Putamen (tissue), 1 donor: ENCODE data around the gene MVD.

Experiments used
- DNase-seq: peaks from one replicate; pipeline ENCODE4 v3.0.0-alpha.2; 2016; ENCODE audit warnings: low spot score

The MVD gene

DNA sequence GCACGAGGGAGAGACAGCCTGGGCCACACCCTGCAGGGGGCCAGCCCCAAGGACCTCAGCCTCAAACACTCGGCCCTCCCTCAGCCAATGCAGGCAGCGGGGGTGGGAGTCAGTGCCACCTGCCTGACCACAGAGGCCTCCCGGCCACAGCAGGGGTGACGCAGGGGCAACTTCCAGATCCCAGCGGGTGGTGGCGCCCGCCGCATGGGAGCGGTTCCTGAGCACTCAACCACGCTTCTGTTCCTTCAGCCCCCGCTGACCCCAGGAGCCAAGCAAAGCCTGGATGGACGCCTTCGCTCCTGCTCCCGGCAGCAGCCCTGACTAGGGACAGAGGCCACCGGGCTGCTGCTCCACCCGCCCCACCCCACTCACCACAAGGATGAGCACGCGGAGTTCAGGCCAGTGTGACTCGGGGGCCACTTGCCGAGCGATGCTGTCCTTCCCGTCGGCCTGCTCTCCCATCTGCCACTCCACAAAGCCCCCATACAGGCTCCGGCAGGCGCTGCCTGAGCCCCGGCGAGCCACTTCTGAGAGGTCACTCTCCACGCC is 7.1 kb downstream of the MVD start:
- DNase-seq, result no peak

DNA sequence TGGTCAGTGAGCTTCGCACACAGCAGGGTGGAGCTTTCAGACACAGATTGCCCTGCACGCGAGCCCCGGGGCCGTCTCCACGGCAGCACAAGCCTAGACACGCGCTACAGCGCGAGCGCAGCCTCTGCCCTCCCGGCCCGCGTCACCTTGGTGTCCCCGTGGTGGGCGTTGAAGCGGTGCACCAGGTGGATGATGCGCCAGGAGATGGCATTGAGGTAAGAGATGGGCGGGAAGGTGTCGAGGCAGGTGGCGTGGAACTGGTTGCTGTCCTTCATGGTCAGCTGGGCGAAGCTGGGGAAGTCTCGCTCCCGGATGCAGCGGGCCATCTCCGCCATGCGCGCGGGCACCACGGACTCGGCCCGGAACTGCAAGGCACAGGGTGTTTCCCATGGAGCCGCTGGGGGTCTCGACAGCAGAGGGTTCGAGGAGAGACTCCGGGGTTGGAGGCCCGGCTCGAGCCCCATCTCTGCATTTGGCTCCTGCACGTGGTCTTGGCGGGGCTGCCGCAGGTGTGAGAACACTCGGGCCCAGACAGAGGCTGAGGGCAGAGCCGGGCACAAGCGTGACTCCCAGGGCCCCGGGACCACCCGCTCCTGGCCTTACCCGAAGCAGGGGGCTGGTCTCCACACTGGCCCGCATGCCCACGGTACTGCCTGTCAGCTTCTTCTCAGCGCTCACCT is 7.7 kb downstream of the MVD start:
- DNase-seq, result no peak

DNA sequence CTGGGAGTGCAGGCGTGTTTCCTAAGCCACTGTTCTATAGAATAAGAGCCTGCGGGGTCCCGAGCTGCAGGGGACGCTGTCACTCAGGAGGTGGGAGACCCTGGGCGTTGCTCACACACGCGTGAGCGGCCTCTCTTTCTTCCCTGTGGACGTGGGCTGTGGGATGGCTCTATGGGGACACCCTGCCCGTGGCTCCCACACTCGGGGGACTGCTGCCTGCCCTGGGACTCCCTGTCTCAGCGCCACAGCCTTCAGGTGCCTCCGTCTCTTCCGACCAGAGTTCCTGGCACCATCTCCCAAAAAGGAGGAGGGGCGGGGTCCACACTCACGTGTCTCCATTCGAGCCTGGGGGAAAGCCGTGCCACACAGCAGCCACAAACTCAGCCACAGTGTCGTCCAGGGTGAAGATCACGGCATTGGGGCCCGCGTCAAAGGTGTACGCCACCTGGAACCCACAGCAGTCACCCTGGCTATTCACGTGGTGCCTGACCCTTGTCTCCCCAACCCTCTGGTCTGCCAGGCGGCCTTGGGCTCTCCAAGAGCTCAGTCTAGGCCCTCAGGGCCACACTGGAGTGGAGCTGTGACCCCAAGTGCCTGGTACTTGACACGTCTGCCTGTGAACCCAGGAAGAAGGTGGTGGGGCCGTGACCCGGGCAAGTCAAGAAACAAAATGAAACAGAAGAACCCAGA is 8.4 kb downstream of the MVD start:
- no peak for DNase-seq

DNA sequence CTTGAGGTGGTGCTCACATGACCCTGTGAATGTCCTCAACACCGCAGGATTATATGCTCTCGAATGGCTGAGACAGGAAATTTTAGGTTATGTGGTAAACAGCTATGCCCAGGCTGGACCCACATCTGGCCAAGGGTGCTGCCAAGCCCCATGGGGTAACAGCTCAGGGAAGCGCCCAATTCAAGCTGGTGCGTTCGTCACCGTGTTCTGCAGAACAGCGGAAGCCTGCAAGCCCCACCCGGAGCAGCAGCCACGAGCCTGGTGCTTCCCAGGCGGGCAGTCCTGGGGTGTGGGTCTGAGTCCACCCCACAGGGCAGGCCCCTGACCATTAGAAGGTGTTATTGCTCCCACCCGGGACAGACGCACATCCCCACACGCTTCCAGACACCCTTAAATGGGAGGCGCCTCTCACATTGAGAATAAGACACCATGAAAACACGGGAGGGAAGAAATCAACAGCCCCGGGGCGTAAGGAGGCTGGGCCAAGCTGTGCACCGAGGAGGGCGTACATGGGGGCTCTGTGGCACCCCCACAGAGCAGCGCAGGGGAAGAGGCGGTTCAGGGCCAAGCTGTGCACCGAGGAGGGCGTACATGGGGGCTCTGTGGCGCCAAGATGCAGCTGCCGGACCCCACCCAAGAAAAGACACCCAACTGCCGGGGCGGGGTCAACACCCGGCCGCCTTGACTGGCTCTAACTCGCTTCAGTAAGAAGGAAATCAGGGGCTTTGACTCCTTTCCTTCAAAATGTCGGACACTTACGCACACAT is 9.1 kb downstream of the MVD start:
- no peak for DNase-seq

DNA sequence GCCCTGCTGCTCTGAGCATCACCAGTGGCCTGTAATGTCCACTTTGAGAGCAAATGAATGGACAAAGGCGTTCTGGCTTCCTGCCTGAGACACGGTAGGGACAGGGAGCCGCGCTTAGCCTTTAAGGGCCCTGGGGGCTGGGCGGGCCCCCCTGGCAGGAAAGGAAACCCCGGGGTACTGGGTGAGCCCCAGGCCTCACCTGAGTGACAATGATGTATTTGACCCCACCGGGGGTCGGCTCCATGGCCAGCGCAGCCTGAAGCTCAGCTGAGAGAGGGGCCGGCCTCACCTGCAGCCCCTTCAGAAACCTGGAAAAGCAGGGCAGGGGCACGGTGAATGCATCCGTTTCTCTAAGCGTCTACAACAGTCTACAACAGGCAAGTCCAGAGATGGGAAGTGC is 9.8 kb downstream of the MVD start:
- no peak for DNase-seq

DNA sequence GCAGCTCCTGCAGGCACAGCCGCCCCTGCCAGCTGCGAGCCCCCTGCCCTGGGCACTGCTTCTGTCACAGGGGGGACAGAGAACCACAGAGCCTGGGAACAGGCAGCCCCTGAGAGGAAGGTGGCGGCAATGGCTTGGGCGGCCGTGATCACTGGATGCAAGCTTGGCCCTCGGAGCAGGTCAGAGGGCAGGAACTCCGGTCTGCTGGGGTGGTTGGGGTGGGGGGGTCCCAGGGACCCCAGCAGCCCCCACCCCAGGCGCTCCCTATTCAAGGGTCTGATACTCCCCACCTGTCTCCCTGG is 10.2 kb downstream of the MVD start:
- no peak for DNase-seq

DNA sequence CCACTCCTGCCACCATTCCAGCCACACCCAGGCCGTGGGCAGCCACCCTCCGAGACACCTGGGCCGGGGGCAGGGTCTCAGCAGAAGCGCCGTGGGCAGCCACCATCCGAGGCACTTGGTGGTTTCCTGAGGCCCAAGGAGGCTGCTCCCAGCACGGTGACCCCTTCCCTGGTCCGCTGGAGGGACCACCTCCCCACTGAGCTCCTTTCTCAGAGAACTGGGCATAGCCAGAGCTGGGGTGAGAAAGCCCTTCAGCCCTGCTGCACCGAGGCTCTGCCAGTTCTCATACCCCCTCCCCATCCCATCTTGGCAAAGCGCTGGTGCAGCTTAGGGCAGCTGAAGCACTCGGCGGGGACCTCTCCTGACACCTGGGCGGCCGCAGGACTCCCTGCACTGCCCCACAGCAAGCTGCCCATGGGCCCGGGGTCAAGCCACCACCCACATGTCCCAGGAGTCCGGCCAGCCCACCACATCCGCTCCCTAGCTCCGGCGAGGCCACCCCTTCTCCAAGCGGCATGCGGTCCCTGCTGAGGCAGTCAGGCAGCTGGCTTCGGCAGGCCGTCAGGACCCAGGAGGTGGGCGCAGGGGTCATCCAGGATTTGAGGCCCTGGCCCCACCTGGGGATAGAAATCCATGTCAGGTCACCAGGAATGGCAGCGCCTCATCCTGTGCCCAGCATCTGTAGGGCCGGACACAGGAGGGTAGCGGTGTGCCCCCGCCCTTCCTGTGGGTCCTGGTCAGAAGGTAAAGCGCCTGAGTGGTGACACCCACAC is 10.7 kb downstream of the MVD start:
- no peak for DNase-seq

DNA sequence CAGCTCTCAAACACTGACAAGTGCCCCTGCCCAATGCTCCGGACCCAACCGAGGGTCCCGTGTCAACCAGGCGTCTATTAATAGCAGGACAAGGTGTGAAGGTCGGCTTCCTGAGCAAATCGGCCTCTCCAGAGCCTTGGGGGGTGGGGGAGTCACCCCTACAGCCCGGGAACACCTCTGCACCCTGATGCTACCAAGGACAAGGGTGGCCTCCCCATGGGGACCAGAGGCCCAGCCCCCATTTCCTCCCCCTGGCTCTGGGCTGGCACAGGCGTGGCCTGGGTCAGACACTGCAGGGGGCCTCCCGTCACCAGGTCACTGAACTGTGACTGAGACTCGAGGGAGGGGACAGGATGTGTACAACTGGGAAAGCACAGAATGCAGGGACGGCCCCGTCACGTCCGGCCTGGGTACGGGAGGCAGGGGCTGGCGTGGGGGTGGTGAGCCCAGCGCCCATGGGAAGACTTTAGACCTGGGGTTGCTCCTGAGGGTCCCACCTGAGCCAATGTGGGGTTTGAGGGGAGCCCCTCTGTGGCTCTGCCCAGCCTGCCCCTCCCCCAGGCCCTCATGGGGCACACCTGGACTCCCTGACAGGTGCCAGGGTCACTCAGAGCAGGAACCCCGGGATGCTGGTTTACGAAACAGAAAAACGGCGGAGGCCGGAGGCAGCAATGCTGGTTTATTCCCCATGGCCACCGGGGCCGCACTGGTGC is 11.5 kb downstream of the MVD start:
- DNase-seq, result no peak

DNA sequence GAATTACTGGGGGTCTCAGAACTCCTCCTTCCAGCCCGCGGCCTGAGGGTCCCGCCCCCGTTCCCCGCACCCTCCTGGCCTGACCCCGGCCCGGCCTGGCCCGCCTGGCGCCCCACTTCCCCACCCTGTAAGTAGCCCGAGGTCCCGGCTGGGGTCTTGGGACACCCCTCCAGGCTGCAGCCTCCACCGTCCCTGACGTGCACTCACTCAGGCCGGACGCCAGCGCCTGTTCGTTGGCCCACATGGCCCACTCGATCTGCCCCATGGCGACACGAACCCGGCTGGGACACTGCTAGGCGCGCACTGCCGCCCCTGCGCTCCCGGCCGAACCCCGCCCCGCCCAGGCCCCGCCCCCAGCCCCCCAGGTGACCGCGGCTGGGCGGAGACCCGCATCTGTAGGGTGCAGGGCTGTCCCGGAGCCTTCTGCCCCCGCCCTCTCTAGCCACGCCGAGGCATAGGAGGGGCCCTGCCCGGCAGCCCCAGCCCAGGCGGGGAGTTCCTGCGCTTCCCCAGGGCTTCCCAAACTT is 12.1 kb downstream of the MVD start, which contains the start of gene CYBA:
Gene CYBA (minus strand): TSS at position 305 of the 527 bp plus-strand sequence. CDS start 40 bp downstream, at position 265.
- peak; percentile 27 for DNase-seq

DNA sequence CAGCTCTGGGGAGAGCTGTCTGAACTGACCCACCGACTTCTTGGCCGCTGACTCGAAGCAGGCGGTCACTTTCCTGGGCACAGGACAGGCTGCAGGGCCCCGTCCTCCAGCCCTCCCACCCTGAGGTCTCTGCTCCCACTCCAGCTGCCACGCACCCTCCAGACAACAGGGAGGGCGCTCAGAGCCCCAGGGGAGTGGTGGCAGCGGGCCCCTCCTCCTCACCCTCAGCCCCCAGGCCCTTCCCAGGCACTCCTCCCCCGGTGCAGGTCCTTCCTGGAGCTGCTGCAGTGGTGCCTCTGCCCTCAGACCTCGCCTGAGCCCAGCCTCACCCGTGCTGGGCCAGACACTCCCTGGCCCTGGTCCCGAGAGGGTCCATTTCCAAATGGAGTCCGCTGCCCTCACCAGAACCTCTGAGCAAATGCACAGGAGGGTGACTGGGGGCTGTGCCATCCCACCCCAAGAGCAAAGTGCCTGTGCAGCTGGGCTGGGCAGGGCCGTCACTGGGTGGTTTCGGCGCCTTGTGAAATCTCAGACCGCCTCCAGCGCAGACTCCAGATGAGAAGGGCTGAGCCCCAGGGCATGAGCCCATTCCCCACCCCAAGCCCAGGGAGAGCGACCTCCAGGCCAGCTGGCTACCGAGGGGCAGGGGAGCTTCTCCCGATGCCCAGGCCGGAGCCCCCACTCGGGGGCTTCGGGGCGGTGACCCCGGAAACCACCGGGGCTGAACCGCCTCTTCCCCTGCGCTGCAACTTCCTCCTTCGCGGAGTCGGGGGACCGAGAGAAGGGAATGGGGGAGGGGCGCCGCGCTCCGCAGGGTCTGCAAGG is 12.8 kb downstream of the MVD start:
- no peak for DNase-seq

DNA sequence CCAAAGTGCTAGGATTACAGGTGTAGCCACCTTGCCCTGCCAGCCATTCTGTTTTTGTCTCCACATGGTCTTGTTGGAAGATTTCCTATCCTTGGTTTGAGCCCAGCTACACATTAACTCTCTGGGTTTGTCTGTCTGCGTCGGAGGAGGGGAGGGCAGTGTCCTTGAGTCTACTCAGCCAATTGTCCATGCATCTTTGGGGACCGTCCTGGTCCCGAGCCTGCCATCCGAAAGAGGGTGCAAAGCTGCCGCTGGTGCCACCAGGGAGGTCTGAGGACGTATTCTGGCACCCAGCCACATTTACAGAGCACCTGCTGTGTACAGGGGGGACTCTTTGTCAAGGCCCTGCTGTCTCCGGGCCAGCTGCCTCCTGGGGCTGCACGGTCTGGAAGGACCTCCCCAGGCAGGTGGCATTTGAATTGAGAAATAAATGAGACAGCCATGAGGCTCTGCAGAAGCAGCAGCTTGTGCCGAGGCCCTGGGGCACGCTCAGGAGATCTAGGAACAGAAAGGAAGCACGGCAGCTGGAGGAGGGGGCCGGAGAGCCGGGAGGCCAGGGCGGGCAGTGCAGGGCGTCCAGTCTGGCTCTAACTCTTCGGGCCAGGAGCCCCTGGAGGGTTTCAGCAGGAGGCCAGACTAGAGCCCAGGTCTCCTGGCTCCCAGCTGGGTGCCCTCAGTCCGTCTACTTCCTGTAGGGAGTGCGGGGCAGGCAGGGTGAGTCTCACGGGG is 13.5 kb downstream of the MVD start:
- DNase-seq, result no peak

DNA sequence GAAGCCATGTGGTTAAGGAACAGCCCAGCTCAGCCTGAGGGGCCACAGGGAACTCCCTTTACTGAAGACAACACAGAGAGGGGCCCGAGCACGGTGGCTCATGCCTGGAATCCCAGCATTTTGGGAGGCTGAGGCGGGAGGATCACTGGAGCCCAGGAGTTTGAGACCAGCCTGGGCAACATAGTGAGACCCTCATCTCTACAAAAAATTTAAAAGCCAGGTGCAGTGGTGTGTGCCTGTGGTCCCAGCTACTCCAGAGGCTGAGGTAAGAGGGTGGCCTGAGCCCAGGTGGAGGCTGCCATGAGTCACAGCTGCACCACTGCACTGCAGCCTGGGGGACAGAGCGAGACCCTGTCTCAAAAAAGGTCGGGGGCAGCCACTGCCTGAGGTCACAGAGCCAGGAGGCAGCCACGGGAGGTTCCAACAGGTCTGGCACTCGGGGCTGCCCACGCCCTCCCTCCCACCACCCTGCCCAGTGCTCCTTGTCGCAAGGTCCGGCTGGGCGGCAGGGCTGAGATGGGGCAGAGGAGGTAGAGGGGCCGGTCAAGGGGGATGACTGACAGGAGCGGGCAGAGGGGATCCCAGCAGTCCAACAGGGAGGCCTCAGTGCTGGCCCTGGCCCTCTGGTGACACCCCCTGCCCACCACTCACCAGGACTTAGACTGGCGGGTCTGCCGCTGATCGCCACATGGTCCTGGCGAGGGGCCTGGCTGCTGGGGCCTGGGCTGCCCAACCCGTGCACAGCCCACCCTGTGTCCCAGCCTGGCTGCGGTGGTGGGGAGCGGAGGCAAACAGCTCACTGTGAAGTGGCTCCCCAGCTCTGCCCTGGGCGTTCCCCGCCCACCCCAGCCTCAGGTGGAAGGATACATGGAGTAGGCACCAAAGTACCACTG is 15.5 kb downstream of the MVD start:
- DNase-seq, result no peak

DNA sequence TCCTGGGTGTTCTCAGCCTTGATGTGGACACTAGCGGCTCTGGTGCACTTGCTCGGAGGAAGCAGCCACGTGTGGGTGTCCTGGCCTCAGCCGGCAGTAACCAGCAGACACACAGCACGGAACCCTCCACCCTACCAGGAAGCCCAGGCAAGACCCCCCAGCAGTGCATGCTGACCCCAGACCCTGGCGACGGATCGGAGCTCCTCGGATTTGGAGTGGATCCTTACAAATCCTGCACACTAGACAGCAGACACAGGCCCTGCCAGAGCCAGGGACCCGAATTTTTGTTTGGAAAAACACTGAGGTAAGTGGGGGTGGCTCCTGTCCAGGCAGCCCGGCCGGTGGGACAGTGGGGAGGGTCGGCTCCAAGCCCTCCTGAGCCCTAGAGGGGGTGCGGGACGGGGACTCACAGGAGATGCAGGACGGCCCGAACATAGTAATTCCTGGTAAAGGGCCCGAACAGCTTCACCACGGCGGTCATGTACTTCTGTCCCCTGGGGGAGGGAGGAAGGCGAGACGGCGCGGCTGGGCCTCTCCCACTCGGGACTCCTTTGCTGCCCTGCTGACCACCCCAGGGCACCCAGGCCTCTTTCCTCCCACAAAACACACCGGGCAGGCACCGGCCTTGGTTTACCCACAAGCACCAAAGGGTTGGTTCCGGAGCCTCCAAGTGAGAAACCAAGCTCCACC is 16.4 kb downstream of the MVD start:
- no peak for DNase-seq

DNA sequence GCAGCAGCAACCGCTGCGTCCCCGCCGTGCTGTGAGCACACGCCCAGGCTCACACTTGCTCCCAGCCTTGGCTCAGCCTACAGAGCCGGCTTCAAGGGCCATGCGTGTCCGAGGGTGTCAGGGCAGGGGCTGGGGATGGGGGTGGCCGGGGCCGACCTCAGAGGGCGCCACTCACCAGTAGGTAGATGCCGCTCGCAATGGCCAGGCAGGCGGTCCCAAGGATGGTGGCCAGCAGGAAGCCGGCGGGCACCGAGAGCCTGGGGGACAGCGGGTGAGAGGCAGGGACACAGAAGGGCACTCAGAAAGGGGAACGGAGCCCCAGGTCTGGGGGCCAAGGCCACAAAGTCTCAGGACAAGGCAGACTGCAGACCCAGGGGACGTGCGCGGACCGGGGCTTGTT is 16.9 kb downstream of the MVD start:
- DNase-seq, result no peak

DNA sequence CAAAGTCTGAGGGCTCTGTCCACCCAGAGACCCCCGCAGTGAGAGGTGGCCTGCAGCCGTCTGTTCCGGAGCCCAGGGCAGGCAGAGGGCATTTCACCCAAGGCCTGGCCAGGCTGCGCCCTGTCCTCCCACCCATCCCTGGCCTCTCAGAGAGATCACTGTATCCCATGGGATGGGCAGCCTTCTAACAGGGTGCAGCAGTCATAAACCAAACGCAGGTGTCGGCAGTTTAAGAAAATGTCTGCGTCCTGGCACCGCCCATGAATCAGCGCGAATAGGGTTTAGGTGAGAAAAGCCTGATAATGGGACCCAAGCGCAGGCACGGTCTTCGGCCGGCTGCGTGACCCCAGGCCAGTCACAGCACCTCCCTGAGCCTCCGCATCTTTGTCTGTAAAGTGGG is 17.4 kb downstream of the MVD start:
- DNase-seq, result no peak

DNA sequence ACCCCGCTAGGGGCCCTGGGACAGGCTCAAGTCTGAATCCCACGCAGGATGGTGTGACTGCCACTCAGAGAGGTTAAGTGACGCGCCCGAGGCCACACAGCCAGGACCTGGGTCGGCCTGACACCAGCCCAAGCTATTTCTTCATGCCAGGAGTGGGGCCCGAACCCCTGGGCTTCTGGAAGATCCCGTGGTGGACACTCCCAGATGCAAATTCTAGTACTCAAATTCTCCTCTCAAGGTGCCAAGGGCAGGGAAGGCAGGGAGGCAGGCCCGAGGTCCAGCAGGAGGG is 19.3 kb downstream of the MVD start:
- DNase-seq, result no peak

DNA sequence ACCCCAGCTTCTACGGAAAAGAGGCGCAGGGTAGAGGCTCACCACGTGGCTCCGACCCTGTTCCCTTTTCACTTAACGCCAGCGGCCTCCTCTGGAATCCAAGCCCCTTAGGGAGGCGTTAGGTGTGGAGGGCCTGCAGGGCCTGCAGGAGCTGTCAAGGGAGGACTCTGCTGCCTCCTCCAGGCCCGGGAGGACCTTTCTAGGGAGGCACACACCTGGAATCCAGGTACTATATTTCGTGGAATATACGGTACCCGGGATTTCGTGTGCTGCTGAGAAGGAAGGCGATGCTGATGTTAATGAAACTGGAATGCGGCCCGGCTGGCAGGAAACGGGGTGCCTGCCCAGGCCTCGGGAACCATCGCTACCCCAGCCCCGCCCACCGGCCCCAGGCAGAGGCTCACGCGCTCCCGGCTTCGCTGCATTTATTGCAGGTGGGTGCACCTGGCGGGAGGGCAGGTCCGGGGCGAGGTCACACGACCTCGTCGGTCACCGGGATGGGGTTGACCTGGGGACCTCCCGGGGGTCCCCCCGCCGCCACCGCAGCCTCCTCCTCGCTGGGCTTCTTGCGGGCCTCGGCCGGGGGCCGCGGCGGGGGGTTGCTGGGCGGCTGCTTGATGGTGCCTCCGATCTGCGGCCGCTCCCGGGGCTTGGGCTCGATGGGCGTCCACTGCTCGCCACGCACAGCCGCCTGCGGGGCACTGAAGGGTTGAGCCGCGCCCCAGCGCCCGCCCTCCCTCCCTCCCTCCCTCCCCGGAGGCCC is 19.8 kb downstream of the MVD start:
- DNase-seq, result no peak
